ENCODE measurements around the gene DHCR24.
"Not testable (repeated sequence)": the region's sequence is repeated elsewhere in the genome, so short reads cannot be mapped to it uniquely, and the experiment has no call there.

Gene DHCR24

GRCh38 chr1:54927472-54928240 is 40.7 kb upstream of the DHCR24 start:
- no peak for DNase-seq (ENCODE audit: insufficient read length, low spot score)
- no peak for FAIRE-seq
- no peak for TF ChIP-seq CTCF (IDR thresholded peaks at IDR 0.05; ENCODE audit: insufficient read depth, missing control alignments)

GRCh38 chr1:54926970-54927369 is 40.0 kb upstream of the DHCR24 start:
- DNase-seq (ENCODE audit: insufficient read length, low spot score) (no peak), FAIRE-seq (no peak)
- no peak for TF ChIP-seq CTCF (IDR thresholded peaks at IDR 0.05; ENCODE audit: insufficient read depth, missing control alignments)

- no peak for DNase-seq (ENCODE audit: insufficient read length, low spot score)
- no peak for FAIRE-seq
- TF ChIP-seq CTCF (IDR thresholded peaks at IDR 0.05; ENCODE audit: insufficient read depth, missing control alignments): no peak
Measured at GRCh38 chr1:54922921-54923421, 36.0 kb upstream of the DHCR24 start.

GRCh38 chr1:54922040-54922761 is 35.2 kb upstream of the DHCR24 start:
- FAIRE-seq: no peak
- no peak for DNase-seq (ENCODE audit: insufficient read length, low spot score)
- no peak for TF ChIP-seq CTCF (IDR thresholded peaks at IDR 0.05; ENCODE audit: insufficient read depth, missing control alignments)

GRCh38 chr1:54919367-54920359 is 32.7 kb upstream of the DHCR24 start:
- FAIRE-seq (no peak), DNase-seq (ENCODE audit: insufficient read length, low spot score) (no peak)
- no peak for TF ChIP-seq CTCF (IDR thresholded peaks at IDR 0.05; ENCODE audit: insufficient read depth, missing control alignments)

GRCh38 chr1:54911076-54911475 is 24.1 kb upstream of the DHCR24 start:
- not testable (repeated sequence) for DNase-seq (ENCODE audit: insufficient read length, low spot score); FAIRE-seq

GRCh38 chr1:54906586-54906985 is 19.6 kb upstream of the DHCR24 start:
- no peak for FAIRE-seq
- no peak for TF ChIP-seq CTCF (IDR thresholded peaks at IDR 0.05; ENCODE audit: insufficient read depth, missing control alignments)
- DNase-seq (ENCODE audit: insufficient read length, low spot score): no peak

All from D721Med (cell line).